Measurements from ENCODE around the gene TBX2.
A peak's percentile ranks its signal among the peaks of the same experiment; 100 is the strongest.
"Not testable (repeated sequence)": the region's sequence is repeated elsewhere in the genome, so short reads cannot be mapped to it uniquely, and the experiment has no call there.

TBX2 gene

DNA sequence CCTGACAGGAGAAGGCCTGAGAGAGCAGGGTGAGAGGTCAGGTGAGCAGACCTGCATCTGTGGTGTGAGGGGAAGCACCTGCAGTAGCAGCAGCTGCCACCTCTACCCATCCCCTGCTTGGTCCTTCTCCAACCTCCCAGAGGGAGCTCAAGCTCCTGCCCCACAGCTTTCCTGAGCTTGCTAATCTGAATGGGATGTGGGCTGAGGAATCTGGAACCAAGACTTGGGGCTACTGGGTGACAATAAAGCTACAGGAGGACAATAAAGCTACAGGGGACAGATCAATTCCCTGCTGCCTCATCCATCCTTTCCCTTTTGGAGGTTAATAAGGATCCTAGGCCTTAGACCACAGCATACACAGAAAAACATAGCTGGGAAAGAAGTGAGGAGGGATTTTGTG, 47.7 kb downstream of the TBX2 start:
- H3K4me3 ChIP-seq (ENCODE audit: low read depth, low read length), result no peak overlapping the region
- H3K4me1 ChIP-seq (ENCODE audit: control insufficient read depth, insufficient read depth, low read length), result peaks cover 4% of the 10 kb centered on the region; the same call in 1 of the 2 replicates
- ChIA-PET POLR2A (interaction anchor here (0.6 to 0.9 kb wide), 3 partner anchors 19 to 67 kb away, joined by 3 to 5 read pairs (median 3); no protein-coding TSS in a partner anchor), CTCF (interaction anchor here (0.6 to 1.7 kb wide), 5 partner anchors 21 to 682 kb away, joined by 3 to 5 read pairs (median 3); no protein-coding TSS in a partner anchor)
- H3K27ac ChIP-seq (ENCODE audit: extremely low read depth, low read depth, low read length), result no peak overlapping the region
- peak; percentile 47 for TF ChIP-seq ZIC2 (tag by site-specific recombination; IDR thresholded peaks at IDR 0.05)
- TF ChIP-seq, protein P1, sequence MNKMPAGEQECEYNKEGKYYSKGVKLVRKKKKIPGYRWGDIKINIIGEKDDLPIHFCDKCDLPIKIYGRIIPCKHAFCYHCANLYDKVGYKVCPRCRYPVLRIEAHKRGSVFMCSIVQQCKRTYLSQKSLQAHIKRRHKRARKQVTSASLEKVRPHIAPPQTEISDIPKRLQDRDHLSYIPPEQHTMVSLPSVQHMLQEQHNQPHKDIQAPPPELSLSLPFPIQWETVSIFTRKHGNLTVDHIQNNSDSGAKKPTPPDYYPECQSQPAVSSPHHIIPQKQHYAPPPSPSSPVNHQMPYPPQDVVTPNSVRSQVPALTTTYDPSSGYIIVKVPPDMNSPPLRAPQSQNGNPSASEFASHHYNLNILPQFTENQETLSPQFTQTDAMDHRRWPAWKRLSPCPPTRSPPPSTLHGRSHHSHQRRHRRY (tag by site-specific recombination; IDR thresholded peaks at IDR 0.05), result no peak
- no peaks in the 10 kb centered on the region for H3K9me3 ChIP-seq (ENCODE audit: control insufficient read depth, insufficient read depth, low read depth, low read length)
- H3K36me3 ChIP-seq (ENCODE audit: control insufficient read depth in 2 of 2, insufficient read depth in 1 of 2, low read length in 2 of 2), result no peaks in the 10 kb centered on the region

DNA sequence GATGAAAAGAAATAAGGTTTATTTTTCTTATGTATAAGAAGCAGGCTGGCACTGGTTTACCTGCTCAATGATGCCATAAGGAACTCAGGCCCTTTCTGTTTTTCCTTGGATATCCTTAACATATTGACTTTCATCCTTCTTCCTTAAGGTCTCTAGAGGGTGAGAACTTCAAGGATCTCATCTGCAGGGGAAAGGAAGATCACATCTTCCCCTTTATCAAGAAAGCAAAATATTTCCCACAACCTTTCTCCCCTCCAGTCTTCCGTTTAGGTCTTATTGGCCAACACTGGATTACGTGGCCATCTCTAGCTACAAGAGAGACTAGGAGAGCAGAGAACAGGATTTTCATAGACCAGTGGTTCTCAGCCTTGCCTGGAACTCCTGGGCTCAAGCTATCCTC, 48.4 kb downstream of the TBX2 start:
- Histone ChIP-seq H3K4me3 (ENCODE audit: low read depth, low read length) (no peak overlapping the region), H3K27ac (ENCODE audit: extremely low read depth, low read depth, low read length) (no peak overlapping the region), H3K36me3 (ENCODE audit: control insufficient read depth in 2 of 2, insufficient read depth in 1 of 2, low read length in 2 of 2) (no peaks in the 10 kb centered on the region), H3K4me1 (ENCODE audit: control insufficient read depth, insufficient read depth, low read length) (peaks cover 4% of the 10 kb centered on the region; the same call in 1 of the 2 replicates), H3K9me3 (ENCODE audit: control insufficient read depth, insufficient read depth, low read depth, low read length) (no peaks in the 10 kb centered on the region)
- CTCF ChIA-PET, result interaction anchor here (0.6 to 1.7 kb wide), 5 partner anchors 10 to 126 kb away, joined by 3 to 5 read pairs (median 3); no protein-coding TSS in a partner anchor
- POLR2A ChIA-PET, result interaction anchor here (0.9 kb wide), 1 partner anchor 19 kb away, joined by 3 read pairs; no protein-coding TSS in a partner anchor
- TF ChIP-seq ZXDB (tag by site-specific recombination; IDR thresholded peaks at IDR 0.05) (no peak), ZNF404 (tag by site-specific recombination; IDR thresholded peaks at IDR 0.05) (no peak)

DNA sequence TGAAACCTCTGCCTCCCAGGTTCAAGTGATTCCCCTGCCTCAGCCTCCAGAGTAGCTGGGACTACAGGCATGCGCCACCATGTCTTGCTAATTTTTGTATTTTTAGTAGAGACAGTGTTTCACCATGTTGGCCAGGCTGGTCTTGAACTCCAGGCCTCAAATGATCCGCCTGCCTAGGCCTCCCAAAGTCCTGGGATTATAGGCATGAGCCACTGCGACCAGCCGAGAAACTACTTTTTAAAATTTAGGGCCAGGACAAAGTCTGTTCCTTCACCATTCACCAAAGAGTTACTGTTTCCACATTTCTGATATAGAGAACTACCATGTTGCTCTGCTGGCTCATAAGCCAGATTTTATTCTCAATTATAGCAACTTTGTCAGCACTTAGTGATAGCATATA, 49.5 kb downstream of the TBX2 start:
- H3K9me3 ChIP-seq (ENCODE audit: control insufficient read depth, insufficient read depth, low read depth, low read length); H3K4me1 ChIP-seq (ENCODE audit: control insufficient read depth, insufficient read depth, low read length); H3K4me3 ChIP-seq (ENCODE audit: low read depth, low read length); H3K36me3 ChIP-seq (ENCODE audit: control insufficient read depth in 2 of 2, insufficient read depth in 1 of 2, low read length in 2 of 2); H3K27ac ChIP-seq (ENCODE audit: extremely low read depth, low read depth, low read length); POLR2A ChIA-PET: not testable (repeated sequence)
- CTCF ChIA-PET, result interaction anchor here (0.6 to 1.3 kb wide), 6 partner anchors 15 to 186 kb away, joined by 3 to 5 read pairs (median 3); no protein-coding TSS in a partner anchor

DNA sequence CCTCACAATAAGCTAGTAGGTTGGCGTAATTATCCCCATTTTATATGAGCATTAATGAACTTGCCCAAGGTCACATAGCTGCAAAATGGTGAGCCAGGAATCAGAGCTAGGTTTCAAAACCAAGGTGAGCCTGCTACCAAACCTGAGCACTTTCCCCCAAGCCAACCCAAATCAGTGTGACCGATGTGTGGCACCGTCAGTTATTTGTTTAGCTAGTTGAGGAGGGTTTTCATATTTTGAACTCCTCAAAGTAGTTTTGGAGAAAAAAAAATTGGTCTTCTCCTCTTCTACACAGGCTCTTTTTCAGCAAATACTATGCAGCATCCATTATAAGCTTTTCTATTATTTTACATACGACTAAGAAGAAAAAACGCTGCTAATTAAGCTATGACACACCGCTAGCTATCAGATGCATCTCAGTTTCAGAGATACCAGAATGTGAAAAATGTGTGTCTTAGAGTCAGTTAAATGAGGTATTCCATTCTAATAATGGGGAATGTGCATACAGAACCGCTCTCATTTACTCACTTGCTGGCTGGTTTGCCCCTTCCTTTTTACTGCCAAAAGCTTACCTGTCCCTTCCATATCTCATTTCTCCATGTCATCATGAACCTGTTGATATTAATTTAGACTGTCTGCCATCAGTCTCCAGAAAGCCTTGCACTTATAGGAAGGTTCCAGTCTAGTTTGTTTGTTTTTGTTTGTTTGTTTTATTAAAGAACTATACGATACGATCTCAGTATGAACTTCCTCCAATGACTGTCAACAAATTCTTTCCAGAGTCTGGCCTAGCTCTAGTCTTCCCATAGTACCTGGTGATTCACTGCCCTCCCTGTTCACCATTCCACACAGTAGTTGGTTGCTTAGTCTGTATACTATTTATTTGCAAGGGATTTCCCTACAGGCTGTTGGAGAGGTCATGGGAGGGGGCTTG, 50.3 kb downstream of the TBX2 start:
- H3K4me3 ChIP-seq (ENCODE audit: low read depth, low read length), result no peak overlapping the region
- TF ChIP-seq, protein P2, sequence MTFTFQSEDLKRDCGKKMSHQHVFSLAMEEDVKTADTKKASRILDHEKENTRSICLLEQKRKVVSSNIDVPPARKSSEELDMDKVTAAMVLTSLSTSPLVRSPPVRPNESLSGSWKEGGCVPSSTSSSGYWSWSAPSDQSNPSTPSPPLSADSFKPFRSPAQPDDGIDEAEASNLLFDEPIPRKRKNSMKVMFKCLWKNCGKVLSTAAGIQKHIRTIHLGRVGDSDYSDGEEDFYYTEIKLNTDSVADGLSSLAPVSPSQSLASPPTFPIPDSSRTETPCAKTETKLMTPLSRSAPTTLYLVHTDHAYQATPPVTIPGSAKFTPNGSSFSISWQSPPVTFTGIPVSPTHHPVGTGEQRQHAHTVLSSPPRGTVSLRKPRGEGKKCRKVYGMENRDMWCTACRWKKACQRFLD (tag by site-specific recombination; IDR thresholded peaks at IDR 0.05), result no peak
- TF ChIP-seq SCRT2 (tag by site-specific recombination; IDR thresholded peaks at IDR 0.05), result 0 out of 2 replicates have a peak, but pooled peaks have one; percentile 32
- ChIA-PET POLR2A (interaction anchor here (0.5 kb wide), 1 partner anchor 110 kb away, joined by 8 read pairs; no protein-coding TSS in a partner anchor), CTCF (interaction anchor here (0.8 to 1.3 kb wide), 4 partner anchors 14 to 69 kb away, joined by 3 to 5 read pairs (median 4); no protein-coding TSS in a partner anchor)
- no peak overlapping the region for H3K27ac ChIP-seq (ENCODE audit: extremely low read depth, low read depth, low read length)
- no peaks in the 10 kb centered on the region for H3K9me3 ChIP-seq (ENCODE audit: control insufficient read depth, insufficient read depth, low read depth, low read length)
- peaks cover 1% of the 10 kb centered on the region; the same call in 1 of the 2 replicates for H3K4me1 ChIP-seq (ENCODE audit: control insufficient read depth, insufficient read depth, low read length)
- no peaks in the 10 kb centered on the region for H3K36me3 ChIP-seq (ENCODE audit: control insufficient read depth in 2 of 2, insufficient read depth in 1 of 2, low read length in 2 of 2)

DNA sequence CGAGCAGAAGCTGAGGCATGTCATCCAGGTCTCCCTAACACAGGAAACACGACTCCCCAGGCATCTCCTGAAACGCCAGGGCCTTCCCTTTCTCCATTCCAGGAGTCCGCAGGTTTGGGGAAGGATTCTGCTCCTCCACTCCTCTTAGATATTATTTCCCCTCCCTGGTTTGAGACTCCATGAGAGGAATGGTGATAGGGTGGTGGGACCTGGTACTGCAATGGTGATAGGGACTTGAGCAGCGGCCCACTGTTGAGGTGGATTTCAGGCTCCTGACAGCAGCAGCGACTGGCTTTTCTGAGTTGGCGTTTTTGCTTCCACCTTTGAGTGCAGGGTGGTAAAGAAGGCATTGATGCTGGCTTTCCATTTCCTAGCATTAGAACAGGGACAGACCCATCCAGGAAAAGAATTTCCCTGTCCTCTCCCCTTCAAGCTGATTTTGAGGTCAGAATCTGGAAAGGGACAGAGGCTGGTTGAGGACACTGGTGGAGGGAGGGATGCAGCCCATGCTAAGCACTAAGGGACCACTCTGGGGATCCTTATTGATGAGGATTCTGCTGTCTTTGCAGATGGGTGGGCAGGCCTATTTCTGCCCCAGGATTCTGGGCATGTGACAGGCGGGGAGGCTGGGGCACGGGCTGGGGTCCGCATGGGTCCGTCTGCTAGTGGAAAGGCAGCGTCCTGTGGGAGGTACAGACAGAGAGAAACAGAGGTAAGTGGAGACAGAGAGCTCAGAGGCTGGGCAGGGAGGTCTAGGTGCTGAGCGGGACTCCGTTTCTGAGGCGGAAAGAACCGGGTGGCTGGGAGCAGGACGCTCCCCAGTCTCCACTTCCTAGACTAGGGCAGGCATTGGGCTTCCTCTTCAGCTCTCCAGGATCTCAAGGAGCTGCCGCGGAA, 51.2 kb downstream of the TBX2 start:
- Histone ChIP-seq H3K4me1 (ENCODE audit: control insufficient read depth, insufficient read depth, low read length) (no peaks in the 10 kb centered on the region), H3K4me3 (ENCODE audit: low read depth, low read length) (no peak overlapping the region), H3K9me3 (ENCODE audit: control insufficient read depth, insufficient read depth, low read depth, low read length) (no peaks in the 10 kb centered on the region), H3K36me3 (ENCODE audit: control insufficient read depth in 2 of 2, insufficient read depth in 1 of 2, low read length in 2 of 2) (no peaks in the 10 kb centered on the region), H3K27ac (ENCODE audit: extremely low read depth, low read depth, low read length) (no peak overlapping the region)
- ChIA-PET CTCF (interaction anchor here (1.1 kb wide), 1 partner anchor 124 kb away, joined by 3 read pairs; no protein-coding TSS in a partner anchor), POLR2A (no interaction called here)
- no peak for TF ChIP-seq ZNF664 (tag by site-specific recombination; IDR thresholded peaks at IDR 0.05)
- TF ChIP-seq, protein P3, sequence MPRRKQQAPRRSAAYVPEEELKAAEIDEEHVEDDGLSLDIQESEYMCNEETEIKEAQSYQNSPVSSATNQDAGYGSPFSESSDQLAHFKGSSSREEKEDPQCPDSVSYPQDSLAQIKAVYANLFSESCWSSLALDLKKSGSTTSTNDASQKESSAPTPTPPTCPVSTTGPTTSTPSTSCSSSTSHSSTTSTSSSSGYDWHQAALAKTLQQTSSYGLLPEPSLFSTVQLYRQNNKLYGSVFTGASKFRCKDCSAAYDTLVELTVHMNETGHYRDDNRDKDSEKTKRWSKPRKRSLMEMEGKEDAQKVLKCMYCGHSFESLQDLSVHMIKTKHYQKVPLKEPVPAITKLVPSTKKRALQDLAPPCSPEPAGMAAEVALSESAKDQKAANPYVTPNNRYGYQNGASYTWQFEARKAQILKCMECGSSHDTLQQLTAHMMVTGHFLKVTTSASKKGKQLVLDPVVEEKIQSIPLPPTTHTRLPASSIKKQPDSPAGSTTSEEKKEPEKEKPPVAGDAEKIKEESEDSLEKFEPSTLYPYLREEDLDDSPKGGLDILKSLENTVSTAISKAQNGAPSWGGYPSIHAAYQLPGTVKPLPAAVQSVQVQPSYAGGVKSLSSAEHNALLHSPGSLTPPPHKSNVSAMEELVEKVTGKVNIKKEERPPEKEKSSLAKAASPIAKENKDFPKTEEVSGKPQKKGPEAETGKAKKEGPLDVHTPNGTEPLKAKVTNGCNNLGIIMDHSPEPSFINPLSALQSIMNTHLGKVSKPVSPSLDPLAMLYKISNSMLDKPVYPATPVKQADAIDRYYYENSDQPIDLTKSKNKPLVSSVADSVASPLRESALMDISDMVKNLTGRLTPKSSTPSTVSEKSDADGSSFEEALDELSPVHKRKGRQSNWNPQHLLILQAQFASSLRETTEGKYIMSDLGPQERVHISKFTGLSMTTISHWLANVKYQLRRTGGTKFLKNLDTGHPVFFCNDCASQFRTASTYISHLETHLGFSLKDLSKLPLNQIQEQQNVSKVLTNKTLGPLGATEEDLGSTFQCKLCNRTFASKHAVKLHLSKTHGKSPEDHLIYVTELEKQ (tag by site-specific recombination; IDR thresholded peaks at IDR 0.05; ENCODE audit: borderline replicate concordance), result no peak
- TF ChIP-seq ZNF354C (tag by site-specific recombination; IDR thresholded peaks at IDR 0.05; ENCODE audit: borderline replicate concordance, low read depth), result no peak
- TF ChIP-seq MZF1 (tag by site-specific recombination; IDR thresholded peaks at IDR 0.05; ENCODE audit: borderline replicate concordance), result no peak
- no peak for TF ChIP-seq PRDM1 (tag by site-specific recombination; IDR thresholded peaks at IDR 0.05)
- TF ChIP-seq ZNF561 (tag by site-specific recombination; IDR thresholded peaks at IDR 0.05; ENCODE audit: borderline replicate concordance), result no peak
- no peak for TF ChIP-seq KLF1 (tag by site-specific recombination; IDR thresholded peaks at IDR 0.05)
- no peak for TF ChIP-seq ZNF112 (tag by site-specific recombination; IDR thresholded peaks at IDR 0.05)
